Liver (tissue), 9 donors: ENCODE data around the gene MEOX1. TPM values are rescaled to one million over a fixed set of nuclear protein-coding genes. Genes with fewer than 3 reads are reported as not detected.

ENCODE experiments used
- DNase-seq: peaks from one replicate; pipeline ENCODE4 v3.0.0-alpha.2; 2017; ENCODE audit warnings: low spot score
- H3K27ac ChIP-seq, 2 donors: one replicate each; pipeline ENCODE4 v1.7.0; 2013; ENCODE audit warnings: inconsistent platforms in 2 of 2, low read length in 2 of 2, control low read depth in 1 of 2, low read depth in 1 of 2, mild to moderate bottlenecking in 1 of 2
- H3K27me3 ChIP-seq, 4 donors: one replicate each; pipeline versions ENCODE4 v1.6.1 to v1.7.0; 2013; ENCODE audit warnings: low read length in 3 of 4, inconsistent platforms in 1 of 4, mild to moderate bottlenecking in 1 of 4, moderate library complexity in 1 of 4; ENCODE audit not compliant: control insufficient read depth in 4 of 4, insufficient read depth in 4 of 4
- H3K36me3 ChIP-seq, 4 donors: one replicate each; pipeline versions ENCODE4 v1.6.1 to v1.7.0; 2013; ENCODE audit warnings: low read length in 3 of 4, mild to moderate bottlenecking in 3 of 4, low read depth in 1 of 4, moderate library complexity in 1 of 4; ENCODE audit not compliant: control insufficient read depth in 4 of 4, insufficient read depth in 3 of 4
- H3K4me1 ChIP-seq, 4 donors: one replicate each; pipeline versions ENCODE4 v1.6.1 to v1.7.0; 2013; ENCODE audit warnings: low read length in 3 of 4, mild to moderate bottlenecking in 3 of 4, moderate library complexity in 1 of 4; ENCODE audit not compliant: control insufficient read depth in 4 of 4, insufficient read depth in 4 of 4
- H3K4me3 ChIP-seq, 3 donors: one replicate each; pipeline versions ENCODE4 v1.6.1 to v1.7.0; 2013; ENCODE audit warnings: low read length in 3 of 3, control low read depth in 1 of 3, low read depth in 1 of 3, mild to moderate bottlenecking in 1 of 3
- H3K9ac ChIP-seq, 2 donors: one replicate each; pipeline ENCODE4 v1.7.0; 2013; ENCODE audit warnings: low read length in 2 of 2, mild to moderate bottlenecking in 2 of 2, moderate library complexity in 2 of 2, control low read depth in 1 of 2, low read depth in 1 of 2
- H3K9me3 ChIP-seq, 4 donors: one replicate each; pipeline versions ENCODE4 v1.6.1 to v1.7.0; 2013; ENCODE audit warnings: low read length in 3 of 4; ENCODE audit not compliant: control insufficient read depth in 4 of 4
- CTCF ChIP-seq: fragments of 150-350 bp; IDR thresholded peaks from 2 replicates; pipeline ENCODE4 v1.5.1; 2017; ENCODE audit warnings: improper control_type of control experiment, low read depth, low read length; ENCODE audit not compliant: missing input control
- FOXA1 ChIP-seq: IDR thresholded peaks from 2 replicates; pipeline ENCODE4 v1.6.1; 2016; ENCODE audit warnings: antibody characterized with exemption
- FOXA2 ChIP-seq: IDR thresholded peaks from 2 replicates; pipeline ENCODE4 v1.6.1; 2016; ENCODE audit warnings: antibody characterized with exemption
- GABPA ChIP-seq, 2 donors: IDR thresholded peaks in 1 of 2; conservative IDR thresholded peaks in 1 of 2; 2 replicates each; pipeline ENCODE4 v1.6.1; 2016; ENCODE audit warnings: antibody characterized with exemption in 2 of 2, mild to moderate bottlenecking in 1 of 2, moderate library complexity in 1 of 2
- JUND ChIP-seq, 2 donors: IDR thresholded peaks; 2 replicates each; pipeline ENCODE4 v1.6.1; 2016; ENCODE audit warnings: antibody characterized with exemption in 2 of 2
- NR2F2 ChIP-seq: IDR thresholded peaks from 2 replicates; pipeline ENCODE4 v1.6.1; 2016; ENCODE audit warnings: antibody characterized with exemption
- RAD21 ChIP-seq, 2 donors: IDR thresholded peaks; 2 replicates each; pipeline ENCODE4 v1.6.1; 2016; ENCODE audit warnings: antibody characterized with exemption in 2 of 2, mild to moderate bottlenecking in 2 of 2
- RXRA ChIP-seq, 2 donors: IDR thresholded peaks; 2 replicates each; pipeline ENCODE4 v1.6.1; 2017 to 2018; ENCODE audit warnings: antibody characterized with exemption in 2 of 2, mild to moderate bottlenecking in 1 of 2
- YY1 ChIP-seq: IDR thresholded peaks from 2 replicates; pipeline ENCODE4 v1.6.1; 2016; ENCODE audit warnings: antibody characterized with exemption, mild to moderate bottlenecking
- ZBTB33 ChIP-seq: IDR thresholded peaks from 2 replicates; pipeline ENCODE4 v1.6.1; 2016; ENCODE audit warnings: antibody characterized with exemption
- WGBS: extraction: QIAGEN DNeasy Blood & Tissue Kit; methylation state at CpG from one replicate; pipeline ENCODE4 v1.1.7; 2013; 5-methylcytosine and 5-hydroxymethylcytosine counted together
- polyA plus RNA-seq, 2 donors: library from polyadenylated mRNA; stranded (reverse) in 1 of 2; unstranded in 1 of 2; fragments of 200-250 nt in 1 of 2; fragments of >200 nt in 1 of 2; fragmentation: Nextera tagmentation in 1 of 2; extraction: Ambion mirVana in 1 of 2; gene quantifications; one replicate each; pipeline versions ENCODE4 v1.2.1 to v1.2.3, GENCODE V29; 2013 to 2015
- total RNA-seq, 2 donors: library from RNA; depleted of rRNA; stranded (reverse); fragments of >200 nt; gene quantifications; one replicate each; pipeline ENCODE4 v1.2.3, GENCODE V29; 2014
- TF ChIP-seq, protein P1 (sequence below): IDR thresholded peaks from 2 replicates; pipeline ENCODE4 v1.6.1; 2016; ENCODE audit warnings: antibody characterized with exemption, mild to moderate bottlenecking
- TF ChIP-seq, protein P2 (sequence below): IDR thresholded peaks from 2 replicates; pipeline ENCODE4 v1.6.1; 2016; ENCODE audit warnings: antibody characterized with exemption
- donor health status: healthy.
- donor health status: healthy.
- donor health status: healthy.
- donor health status: healthy.
- donor health status: healthy.

MEOX1 gene
- total and polyA plus RNA-seq, 4 donors = 0.05 to 0.33 TPM; not detected in 2

DNA sequence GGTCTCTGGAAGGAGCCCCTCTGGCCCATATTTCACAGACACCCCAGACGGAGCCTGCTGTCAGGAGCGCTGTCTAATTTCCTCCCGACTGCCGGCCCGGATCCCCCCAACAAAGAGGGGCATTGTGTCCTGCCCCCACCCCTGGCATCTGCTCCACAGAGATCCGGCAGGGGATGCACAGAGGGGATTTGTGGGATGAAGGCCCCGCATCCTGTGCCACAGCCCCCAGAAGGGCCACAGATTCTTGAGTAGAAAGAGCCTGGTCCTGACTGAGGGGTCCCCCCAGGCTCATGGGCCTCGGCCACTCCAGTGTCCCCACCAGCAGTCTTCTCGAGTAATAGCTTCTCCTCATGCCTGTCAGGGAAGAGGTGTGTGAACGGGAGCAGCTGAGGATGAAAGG, 29.5 kb downstream of the MEOX1 start:
- Histone ChIP-seq H3K4me3 (no peak overlapping the region), H3K27ac (no peak overlapping the region), H3K27me3 (no peaks in the 10 kb centered on the region), H3K36me3 (no peaks in the 10 kb centered on the region), H3K9me3 (no peaks in the 10 kb centered on the region), H3K4me1 (peaks cover 0 to 9% (median 4%) of the 10 kb centered on the region in 4 donors), H3K9ac (no peak overlapping the region)
- no peak for DNase-seq
- TF ChIP-seq FOXA1 (no peak), JUND (IDR thresholded peaks at IDR 0.05) (no peak), RXRA (IDR thresholded peaks at IDR 0.05) (no peak), FOXA2 (no peak), NR2F2 (no peak), YY1 (no peak)
- 85% methylated on average over 10 of the region's 10 CpGs for WGBS

GRCh38 chr17:43631429-43631828, 30.3 kb downstream of the MEOX1 start:
- Histone ChIP-seq H3K9ac (no peak overlapping the region), H3K9me3 (no peaks in the 10 kb centered on the region), H3K27me3 (no peaks in the 10 kb centered on the region), H3K36me3 (no peaks in the 10 kb centered on the region), H3K4me3 (no peak overlapping the region), H3K4me1 (peaks cover 0 to 9% (median 4%) of the 10 kb centered on the region in 4 donors), H3K27ac (no peak overlapping the region)
- no peak for TF ChIP-seq CTCF
- TF ChIP-seq GABPA (IDR thresholded peaks at IDR 0.05 in 1 of 2, conservative IDR thresholded peaks at IDR 0.05 in 1 of 2) = no peak
- TF ChIP-seq, protein P1, sequence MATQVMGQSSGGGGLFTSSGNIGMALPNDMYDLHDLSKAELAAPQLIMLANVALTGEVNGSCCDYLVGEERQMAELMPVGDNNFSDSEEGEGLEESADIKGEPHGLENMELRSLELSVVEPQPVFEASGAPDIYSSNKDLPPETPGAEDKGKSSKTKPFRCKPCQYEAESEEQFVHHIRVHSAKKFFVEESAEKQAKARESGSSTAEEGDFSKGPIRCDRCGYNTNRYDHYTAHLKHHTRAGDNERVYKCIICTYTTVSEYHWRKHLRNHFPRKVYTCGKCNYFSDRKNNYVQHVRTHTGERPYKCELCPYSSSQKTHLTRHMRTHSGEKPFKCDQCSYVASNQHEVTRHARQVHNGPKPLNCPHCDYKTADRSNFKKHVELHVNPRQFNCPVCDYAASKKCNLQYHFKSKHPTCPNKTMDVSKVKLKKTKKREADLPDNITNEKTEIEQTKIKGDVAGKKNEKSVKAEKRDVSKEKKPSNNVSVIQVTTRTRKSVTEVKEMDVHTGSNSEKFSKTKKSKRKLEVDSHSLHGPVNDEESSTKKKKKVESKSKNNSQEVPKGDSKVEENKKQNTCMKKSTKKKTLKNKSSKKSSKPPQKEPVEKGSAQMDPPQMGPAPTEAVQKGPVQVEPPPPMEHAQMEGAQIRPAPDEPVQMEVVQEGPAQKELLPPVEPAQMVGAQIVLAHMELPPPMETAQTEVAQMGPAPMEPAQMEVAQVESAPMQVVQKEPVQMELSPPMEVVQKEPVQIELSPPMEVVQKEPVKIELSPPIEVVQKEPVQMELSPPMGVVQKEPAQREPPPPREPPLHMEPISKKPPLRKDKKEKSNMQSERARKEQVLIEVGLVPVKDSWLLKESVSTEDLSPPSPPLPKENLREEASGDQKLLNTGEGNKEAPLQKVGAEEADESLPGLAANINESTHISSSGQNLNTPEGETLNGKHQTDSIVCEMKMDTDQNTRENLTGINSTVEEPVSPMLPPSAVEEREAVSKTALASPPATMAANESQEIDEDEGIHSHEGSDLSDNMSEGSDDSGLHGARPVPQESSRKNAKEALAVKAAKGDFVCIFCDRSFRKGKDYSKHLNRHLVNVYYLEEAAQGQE = no peak
- no peak for TF ChIP-seq YY1
- no peak for TF ChIP-seq RAD21 (IDR thresholded peaks at IDR 0.05)
- TF ChIP-seq FOXA1 = no peak
- no peak for TF ChIP-seq FOXA2
- WGBS = 93% methylated on average over 7 of the region's 7 CpGs
- DNase-seq = no peak

GRCh38 chr17:43628089-43628650, 33.6 kb downstream of the MEOX1 start:
- Histone ChIP-seq H3K4me3 (no peak overlapping the region), H3K9me3 (no peaks in the 10 kb centered on the region), H3K9ac (no peak overlapping the region), H3K36me3 (no peaks in the 10 kb centered on the region), H3K27ac (no peak overlapping the region), H3K27me3 (no peaks in the 10 kb centered on the region), H3K4me1 (peaks cover 0 to 9% (median 3%) of the 10 kb centered on the region in 4 donors)
- no peak for DNase-seq
- 31% methylated on average over 15 of the region's 15 CpGs for WGBS
- TF ChIP-seq, protein P2, sequence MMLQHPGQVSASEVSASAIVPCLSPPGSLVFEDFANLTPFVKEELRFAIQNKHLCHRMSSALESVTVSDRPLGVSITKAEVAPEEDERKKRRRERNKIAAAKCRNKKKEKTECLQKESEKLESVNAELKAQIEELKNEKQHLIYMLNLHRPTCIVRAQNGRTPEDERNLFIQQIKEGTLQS = no peak
- TF ChIP-seq, protein P1 = no peak
- no peak for TF ChIP-seq CTCF
- no peak for TF ChIP-seq JUND (IDR thresholded peaks at IDR 0.05)
- TF ChIP-seq RXRA (IDR thresholded peaks at IDR 0.05) = no peak
- TF ChIP-seq ZBTB33 = no peak
